8988T (cell line): Measurements from ENCODE around the gene ZNF606.
"Not testable (repeated sequence)": the region's sequence is repeated elsewhere in the genome, so short reads cannot be mapped to it uniquely, and the experiment has no call there.

ENCODE experiments used
- DNase-seq: peaks from one replicate; pipeline ENCODE4 v3.0.0; 2011

Gene ZNF606

GRCh38 chr19:58009666-58010301, 7.2 kb upstream of the ZNF606 start:
- DNase-seq = no peak

DNA sequence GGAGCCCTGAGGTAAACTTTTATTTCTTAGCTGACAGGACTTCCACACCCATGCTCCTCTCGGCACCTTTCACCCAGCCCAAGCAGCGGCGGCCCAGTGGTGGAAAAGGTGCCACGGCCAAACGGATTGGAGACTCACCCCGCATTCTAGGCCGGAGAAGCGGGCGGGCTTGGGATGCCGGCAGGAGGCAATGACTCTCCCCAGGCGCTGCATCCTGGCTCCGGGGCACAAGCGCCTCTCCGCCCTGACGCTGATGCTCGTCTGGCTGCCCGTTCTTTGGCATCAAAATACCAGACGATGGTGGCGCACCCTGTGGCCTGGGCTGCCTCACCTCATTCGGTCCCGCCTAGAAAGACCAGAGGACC, 6.7 kb upstream of the ZNF606 start:
- no peak for DNase-seq

GRCh38 chr19:58008877-58009276, 6.3 kb upstream of the ZNF606 start:
- not testable (repeated sequence) for DNase-seq

GRCh38 chr19:58007285-58007684, 4.7 kb upstream of the ZNF606 start:
- DNase-seq = no peak

GRCh38 chr19:58003174-58003828, 681 bp upstream of the ZNF606 start:
- DNase-seq = no peak

- DNase-seq = no peak
Observed at GRCh38 chr19:58001895-58002369, 688 bp downstream of the ZNF606 start.

DNA sequence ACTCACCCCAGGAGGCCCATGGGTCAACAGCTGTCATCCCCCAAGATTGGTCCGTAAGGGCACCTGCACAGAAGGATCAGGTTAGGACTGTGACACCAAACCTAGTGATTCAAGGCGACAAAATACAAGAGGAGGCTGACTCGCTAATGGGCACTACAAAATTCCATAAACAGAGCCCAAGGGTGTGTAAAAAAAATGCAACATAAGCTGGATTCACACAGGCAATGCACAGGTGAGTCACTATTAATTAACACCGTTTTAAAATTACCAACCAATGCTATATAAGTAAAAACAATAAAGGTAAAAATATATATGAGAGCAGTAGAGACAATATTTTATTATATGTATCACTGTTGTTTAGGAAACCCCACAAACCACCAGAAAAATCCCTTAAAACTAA, 1.9 kb downstream of the ZNF606 start:
- DNase-seq = no peak

- no peak for DNase-seq
Observed at GRCh38 chr19:57992841-57993240, 9.8 kb downstream of the ZNF606 start.

GRCh38 chr19:57978586-57979289, 23.9 kb downstream of the ZNF606 start:
- DNase-seq = no peak

DNA sequence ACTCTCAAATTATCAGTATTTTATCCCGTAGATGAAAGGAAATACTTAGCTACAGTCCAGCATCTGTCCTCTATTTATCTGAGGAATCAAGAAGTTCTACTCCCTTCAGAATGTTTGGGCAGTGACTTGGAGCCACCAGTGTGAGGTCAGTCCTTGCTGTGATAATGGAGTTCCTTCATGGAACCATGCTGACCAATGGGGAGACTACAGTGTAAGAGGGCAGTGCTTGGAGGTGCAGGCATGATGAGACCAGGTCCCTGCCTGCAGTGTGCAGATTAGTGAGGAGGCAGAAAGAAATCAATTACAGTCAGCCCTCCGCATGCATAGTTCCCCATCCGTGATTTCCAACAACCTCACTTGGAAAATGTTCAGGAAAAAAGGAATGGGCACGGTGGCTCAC, 28.2 kb downstream of the ZNF606 start, which contains the start of gene C19orf18:
TSS of gene C19orf18 (minus strand) at position 101 of the 400 bp plus-strand sequence. CDS start 102 bp downstream, outside the sequence.
- no peak for DNase-seq

GRCh38 chr19:57964761-57965160, 37.9 kb downstream of the ZNF606 start:
- no peak for DNase-seq

- no peak for DNase-seq
Observed at GRCh38 chr19:57961785-57962184, 40.8 kb downstream of the ZNF606 start.

GRCh38 chr19:57954996-57955395, 47.6 kb downstream of the ZNF606 start:
- no peak for DNase-seq

GRCh38 chr19:57949702-57950101, 52.9 kb downstream of the ZNF606 start:
- DNase-seq = no peak

DNA sequence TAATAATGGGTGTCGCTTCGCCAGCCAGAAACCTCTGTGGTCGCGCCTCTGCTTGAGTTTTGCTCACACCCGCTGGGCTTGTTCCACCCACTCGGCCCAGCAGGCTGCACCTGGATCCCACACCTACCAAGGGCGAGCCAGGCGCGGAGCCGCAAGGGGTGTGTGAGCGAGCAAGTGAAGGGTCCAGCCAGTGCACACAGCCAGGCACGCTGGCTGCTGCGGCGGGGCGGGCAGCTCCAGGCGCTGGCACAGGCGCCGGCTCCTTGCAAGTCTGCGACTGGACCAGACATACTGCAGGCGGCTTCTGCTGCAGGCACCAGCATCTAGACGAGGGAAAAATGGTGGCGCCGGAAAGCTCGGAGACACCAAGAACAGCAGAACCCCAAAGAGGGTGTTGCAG, 53.3 kb downstream of the ZNF606 start:
- no peak for DNase-seq

DNA sequence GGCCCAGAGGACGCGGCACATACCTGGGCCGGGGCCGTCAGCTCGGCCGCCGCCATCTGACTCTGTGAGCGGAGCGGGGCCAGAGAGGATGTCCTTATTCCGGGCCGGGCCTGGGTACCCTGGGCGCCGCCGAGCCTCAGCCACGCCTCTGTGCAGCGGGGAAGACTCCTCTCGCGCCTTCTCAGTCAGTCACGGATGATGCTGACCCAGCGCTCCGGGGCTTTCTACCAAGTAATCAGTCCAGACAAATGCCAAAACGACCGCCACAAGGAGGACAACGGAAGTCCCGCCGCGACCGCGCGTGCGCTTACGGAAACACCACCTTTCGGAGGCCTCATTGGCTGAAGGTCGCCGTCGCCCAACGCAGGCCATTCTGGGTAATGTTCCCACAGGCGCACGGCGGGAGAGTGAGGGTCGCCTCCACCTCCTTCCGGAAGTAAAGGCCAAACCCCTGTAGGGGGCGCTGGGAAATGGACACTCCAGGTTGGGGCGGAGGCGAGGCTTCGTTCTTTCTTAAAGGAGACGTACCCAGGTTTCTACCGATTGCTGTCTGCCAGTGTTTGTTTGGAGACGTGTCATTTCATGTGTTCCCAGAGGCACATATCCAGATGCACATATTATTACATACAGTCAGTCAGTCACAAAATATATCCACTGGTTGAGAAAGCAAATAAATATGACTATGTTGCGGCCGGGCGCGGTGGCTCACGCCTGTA, 55.0 kb downstream of the ZNF606 start, which contains the start of gene ZNF256:
TSS of gene ZNF256 (minus strand) at position 288 of the 716 bp plus-strand sequence. CDS start at position 56, 232 bp downstream.
- peak; percentile 76 for DNase-seq

DNA sequence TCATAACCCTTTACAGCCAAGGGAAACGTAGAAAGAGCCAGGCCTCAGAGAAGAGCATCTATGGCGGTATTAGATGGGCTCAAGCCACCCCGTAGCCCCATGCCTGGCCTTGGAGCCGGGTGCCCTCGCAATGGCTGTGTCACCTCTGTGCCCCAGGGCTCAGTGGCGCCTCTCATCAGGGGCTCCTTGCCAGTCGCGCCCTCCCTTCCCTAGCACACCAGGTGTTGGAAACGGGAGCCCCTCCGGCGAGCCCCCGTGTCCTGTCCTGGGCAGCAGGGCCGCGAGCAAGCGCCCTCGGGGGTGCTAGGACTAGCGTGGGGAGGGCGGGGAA, 55.6 kb downstream of the ZNF606 start:
- no peak for DNase-seq

DNA sequence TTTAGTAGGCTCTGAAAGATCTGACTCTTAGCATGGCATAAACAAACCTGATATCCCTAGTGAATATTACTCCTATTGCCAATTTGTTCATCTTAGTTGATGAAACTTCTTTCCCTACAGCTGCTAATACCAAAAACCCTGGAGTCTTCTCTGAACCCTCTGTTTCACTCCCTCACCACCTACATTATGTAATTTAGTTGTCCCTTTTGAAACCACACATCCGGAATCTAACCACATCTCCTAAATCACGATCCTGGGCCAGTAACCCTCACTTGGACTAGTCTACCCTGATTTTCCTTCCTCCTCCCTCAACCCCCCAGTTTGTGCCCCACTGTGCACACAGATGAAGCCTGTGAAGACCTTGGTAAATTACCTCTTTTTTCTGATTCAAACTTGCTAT, 56.3 kb downstream of the ZNF606 start:
- DNase-seq = no peak

GRCh38 chr19:57941593-57941992, 61.0 kb downstream of the ZNF606 start:
- DNase-seq = no peak

GRCh38 chr19:57935731-57936130, 66.9 kb downstream of the ZNF606 start:
- DNase-seq = no peak

DNA sequence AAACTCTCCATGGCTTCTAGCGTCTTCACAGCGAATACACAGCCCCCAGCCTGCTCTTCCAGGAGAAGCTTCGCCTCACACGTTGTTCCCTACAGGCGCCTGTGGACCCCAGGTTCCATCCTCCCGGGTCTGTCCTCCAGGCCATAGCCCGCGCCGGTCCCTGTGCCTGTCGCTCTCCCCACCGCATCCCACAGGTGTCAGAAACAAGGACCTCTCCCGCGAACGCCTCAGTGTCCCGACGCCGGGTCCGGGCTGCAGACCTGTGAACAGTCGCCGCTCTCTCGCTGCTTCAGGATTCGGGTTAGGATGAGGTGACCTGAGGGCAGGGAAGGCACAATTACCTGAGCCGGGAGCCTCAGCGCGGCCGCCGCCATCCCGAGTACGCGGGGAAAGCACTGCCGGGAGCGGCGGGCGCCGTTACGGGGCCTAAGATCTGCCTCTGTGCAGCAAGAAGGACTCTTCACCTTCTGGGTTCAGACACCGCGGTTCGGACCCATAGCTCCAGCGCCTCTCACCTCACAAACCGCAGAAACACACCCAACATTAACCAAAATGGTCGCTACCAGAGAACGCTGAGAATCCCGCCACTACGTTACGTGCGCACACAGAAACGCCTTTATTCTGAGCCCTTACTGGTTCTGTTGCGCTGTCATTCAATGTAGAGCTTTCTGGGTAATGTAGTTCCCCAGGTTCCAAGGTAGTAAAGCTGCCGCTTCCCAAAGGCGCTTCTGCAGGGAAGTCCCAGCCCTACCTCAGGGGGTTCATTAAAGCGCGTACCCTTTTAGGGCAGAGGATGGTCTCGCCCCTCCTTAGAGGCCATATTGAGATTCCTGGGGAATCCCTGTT, 67.6 kb downstream of the ZNF606 start, which contains the start of gene ZNF418:
TSS of gene ZNF418 (minus strand) at position 583 of the 846 bp plus-strand sequence. CDS start 1,580 bp downstream, outside the sequence.
- no peak for DNase-seq

DNA sequence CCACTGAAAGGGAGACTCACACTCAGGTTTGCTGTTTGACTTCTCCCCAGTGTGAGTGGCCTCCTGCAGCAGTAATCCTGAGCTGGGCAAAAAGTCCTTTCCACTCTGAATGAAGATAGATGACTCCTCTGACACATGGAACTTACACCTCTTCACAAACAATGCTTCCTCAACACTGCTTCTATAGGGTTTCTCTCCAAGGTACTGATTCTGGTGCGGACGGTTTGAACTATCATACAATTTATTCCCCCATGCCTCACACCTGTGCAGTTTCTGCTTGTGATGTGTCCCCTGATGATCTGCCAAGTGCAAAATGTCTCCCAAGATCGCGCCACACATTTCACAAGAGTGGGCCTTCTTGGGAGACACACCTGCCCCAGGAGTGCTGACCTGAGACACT, 75.0 kb downstream of the ZNF606 start:
- no peak for DNase-seq
